Hepatocyte (in vitro differentiated cells): Measurements from ENCODE around the gene SLC6A17.

Source experiments
- EZH2 ChIP-seq: fragments of 200-600 bp; sonication (generic); IDR thresholded peaks from 2 replicates; pipeline ENCODE4 v1.6.1; 2016; ENCODE audit warnings: antibody characterized with exemption, mild to moderate bottlenecking, borderline replicate concordance
- EZH2phosphoT487 ChIP-seq: fragments of 200-600 bp; sonication (generic); IDR thresholded peaks from one replicate; pipeline ENCODE4 v1.6.1; 2018; ENCODE audit warnings: antibody characterized with exemption, mild to moderate bottlenecking, low read depth, moderate library complexity; ENCODE audit not compliant: unreplicated experiment, severe bottlenecking
- TF ChIP-seq, protein P1 (sequence below): fragments of 200-600 bp; sonication (generic); IDR thresholded peaks from 2 replicates; pipeline ENCODE4 v1.5.1; 2016; ENCODE audit warnings: antibody characterized with exemption, mild to moderate bottlenecking; ENCODE audit not compliant: poor library complexity

DNA sequence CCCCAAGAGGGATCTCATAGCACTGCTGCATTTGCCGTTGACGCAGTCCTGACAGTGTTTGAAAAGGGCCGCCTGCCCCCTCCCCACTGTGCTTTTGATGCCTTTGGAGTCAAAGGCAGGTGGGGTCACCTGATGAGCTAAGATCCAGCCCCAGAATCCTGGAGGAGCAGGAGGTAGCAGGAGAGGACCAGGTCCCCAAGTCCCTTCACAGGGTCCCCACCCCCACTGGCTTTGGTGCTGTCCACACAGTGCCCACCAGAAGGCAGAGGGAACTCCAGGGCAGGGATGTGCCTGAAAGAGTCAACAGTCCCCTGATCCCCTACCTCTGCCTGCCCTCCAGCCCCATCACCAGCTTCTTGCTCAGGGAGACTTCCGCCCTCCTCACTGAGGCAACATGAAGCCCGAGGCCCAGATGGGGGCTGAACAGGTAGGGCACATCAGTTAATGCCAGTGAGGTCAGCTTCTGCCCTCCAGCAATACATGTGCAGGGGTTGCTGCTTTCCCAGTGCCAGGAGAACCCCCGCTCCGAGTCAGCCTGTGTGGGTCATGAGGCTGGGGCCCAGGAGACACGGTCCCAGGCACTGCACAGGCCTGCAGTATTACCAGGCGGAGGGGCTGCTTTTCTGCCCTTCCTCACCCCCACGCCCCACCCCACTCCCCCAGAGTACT, 51.0 kb downstream of the SLC6A17 start:
- no peak for TF ChIP-seq EZH2phosphoT487
- TF ChIP-seq, protein P1, sequence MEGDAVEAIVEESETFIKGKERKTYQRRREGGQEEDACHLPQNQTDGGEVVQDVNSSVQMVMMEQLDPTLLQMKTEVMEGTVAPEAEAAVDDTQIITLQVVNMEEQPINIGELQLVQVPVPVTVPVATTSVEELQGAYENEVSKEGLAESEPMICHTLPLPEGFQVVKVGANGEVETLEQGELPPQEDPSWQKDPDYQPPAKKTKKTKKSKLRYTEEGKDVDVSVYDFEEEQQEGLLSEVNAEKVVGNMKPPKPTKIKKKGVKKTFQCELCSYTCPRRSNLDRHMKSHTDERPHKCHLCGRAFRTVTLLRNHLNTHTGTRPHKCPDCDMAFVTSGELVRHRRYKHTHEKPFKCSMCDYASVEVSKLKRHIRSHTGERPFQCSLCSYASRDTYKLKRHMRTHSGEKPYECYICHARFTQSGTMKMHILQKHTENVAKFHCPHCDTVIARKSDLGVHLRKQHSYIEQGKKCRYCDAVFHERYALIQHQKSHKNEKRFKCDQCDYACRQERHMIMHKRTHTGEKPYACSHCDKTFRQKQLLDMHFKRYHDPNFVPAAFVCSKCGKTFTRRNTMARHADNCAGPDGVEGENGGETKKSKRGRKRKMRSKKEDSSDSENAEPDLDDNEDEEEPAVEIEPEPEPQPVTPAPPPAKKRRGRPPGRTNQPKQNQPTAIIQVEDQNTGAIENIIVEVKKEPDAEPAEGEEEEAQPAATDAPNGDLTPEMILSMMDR: no peak
- TF ChIP-seq EZH2: no peak
